NCI-H524 treated with DMSO at 0.1 percent for 48 hours (cell line): Measurements from ENCODE around the gene RGS19.

ENCODE experiments used
- DNase-seq: peaks from one replicate; lab custom pipeline; 2025; lab: John Stamatoyannopoulos, UW

Gene RGS19

DNA sequence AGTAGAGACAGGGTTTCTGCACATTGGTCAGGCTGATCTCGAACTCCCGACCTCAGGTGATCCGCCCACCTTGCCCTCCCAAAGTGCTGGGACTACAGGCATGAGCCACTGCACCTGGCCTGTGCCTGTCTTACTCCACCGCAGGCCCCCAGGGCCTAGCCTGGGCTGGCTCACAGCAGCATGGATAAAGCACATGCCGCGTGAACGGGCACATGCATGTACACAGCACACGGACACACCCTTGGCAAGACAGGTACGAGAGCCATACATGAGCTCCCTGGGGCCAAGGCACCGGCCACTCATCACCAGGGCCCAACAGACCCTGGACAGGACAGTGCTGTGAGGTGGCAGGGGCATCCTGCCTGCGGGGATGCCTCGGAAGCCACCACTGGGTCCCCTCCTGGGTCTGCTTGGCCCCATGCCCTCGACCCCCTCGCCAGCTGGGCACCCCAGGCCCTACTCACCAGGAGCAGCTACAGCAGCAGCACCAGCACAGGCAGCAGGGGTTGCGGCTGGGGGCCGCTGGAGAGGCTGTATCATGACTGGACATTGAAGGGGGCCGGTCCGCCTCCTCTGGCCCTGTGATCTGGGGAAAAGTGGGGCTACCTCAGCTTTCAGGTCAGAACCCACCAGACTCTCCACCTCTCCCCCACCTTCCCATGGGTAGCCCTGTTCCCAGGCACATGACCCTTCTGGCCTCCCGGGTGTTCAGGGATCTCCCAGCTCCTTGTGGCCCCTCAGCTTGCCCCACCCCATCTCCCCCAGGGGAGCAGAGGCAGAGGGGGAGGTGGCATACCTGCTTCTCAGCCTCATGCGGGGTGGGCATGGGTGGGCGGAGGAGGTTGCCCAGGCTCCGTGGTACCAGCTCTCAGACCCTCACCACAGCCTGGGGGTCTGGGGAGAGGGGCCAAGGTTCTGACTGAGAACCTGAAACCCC, 3.0 kb downstream of the RGS19 start:
- no peak for DNase-seq

- DNase-seq: no peak
Measured at GRCh38 chr20:64075556-64075955, 3.8 kb downstream of the RGS19 start.

- no peak for DNase-seq
Measured at GRCh38 chr20:64074963-64075362, 4.4 kb downstream of the RGS19 start.

DNA sequence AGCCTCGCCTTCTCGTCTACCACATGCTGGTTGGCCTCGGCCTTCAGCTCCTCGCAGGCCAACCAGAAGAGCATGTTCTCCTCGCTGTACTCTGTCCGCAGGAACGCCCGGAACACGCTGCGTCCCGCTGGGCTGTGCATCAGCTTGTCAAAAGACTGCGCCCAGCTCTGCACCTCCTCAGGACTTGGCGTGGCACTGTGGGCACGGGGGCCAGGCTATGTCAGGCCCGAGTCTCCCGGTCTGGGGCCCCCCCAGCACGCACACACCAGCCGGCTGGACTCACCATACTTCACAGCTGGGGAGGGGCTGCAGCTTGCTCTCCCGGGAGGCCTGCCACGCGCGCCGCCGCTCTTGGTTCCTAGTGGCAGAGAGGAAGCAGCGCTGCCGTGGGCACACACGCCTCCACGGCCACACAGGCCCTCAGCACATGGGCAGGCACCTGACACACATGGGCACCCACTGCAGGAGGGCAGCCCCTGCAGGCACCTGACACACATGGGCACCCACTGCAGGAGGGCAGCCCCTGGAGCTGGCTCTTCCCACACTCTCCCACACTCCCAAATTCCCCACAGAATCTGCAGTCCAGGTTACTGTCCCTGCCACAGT, 5.0 kb downstream of the RGS19 start:
- no peak for DNase-seq

DNA sequence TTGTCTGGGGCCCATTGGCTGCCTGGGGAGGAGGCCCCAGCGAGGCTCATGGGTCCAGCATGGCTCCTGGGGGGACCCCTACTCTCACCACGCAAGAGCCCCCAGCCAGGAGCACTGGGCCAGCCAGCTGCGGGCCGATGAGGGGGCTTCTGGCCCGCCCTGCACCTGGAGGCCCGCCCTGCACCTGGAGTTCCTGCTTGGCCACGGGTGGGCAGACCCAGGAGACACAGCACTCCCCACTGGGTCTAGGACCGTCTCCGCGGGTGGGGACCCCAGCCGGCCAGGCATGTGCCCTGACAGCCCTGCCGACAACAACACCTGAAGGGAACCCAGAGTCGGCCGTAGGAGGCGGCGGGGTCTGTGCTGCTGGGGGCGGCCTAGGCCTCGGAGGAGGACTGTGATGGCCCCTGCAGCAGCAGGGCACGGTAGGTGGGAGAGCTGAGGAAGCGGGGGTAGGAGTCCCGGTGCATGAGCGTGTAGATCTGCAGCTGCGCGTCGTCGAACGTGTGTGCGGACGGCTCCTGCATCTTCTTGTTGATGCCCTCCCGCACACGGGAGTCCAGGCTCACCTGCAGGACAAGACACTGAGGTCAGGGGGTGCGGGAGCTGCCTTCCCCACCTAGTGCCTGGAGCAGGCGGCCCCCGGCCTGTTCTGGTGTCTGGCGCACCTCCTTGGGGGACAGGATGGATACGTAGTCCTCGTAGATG, 5.7 kb downstream of the RGS19 start:
- no peak for DNase-seq

DNA sequence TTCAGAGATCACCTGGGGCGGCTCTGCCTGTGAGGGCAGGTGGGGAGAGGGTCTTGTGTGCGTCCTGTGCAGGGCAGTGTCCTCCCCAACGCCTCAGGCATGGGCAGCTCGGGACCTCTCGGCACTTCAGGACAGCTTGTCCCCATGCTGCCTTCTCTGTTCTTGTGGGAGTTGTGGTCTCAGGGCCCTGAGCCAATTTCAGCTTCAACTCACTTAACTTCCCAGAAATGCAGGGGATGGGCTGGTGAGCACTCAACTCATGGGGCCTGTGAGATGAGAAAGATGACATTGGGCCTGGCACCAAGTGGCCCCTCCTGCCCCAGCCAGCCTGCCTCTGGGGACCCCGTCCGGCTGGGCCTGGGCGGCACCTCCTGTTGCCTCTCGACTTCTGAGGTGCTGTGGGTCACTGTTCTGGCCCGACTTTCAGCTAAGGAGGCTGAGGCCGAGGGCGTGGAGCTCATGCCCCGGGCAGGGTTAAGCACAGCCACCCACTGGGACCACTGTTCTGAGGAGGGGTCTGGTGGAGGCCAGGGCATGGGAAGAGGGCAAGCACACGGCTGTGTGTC, 6.7 kb downstream of the RGS19 start:
- DNase-seq: no peak

- no peak for DNase-seq
Measured at GRCh38 chr20:64071341-64072332, 7.7 kb downstream of the RGS19 start.

GRCh38 chr20:64070244-64070993, 8.9 kb downstream of the RGS19 start:
- no peak for DNase-seq

GRCh38 chr20:64069614-64070243, 9.6 kb downstream of the RGS19 start:
- no peak for DNase-seq

- no peak for DNase-seq
Measured at GRCh38 chr20:64069209-64069613, 10.1 kb downstream of the RGS19 start.

DNA sequence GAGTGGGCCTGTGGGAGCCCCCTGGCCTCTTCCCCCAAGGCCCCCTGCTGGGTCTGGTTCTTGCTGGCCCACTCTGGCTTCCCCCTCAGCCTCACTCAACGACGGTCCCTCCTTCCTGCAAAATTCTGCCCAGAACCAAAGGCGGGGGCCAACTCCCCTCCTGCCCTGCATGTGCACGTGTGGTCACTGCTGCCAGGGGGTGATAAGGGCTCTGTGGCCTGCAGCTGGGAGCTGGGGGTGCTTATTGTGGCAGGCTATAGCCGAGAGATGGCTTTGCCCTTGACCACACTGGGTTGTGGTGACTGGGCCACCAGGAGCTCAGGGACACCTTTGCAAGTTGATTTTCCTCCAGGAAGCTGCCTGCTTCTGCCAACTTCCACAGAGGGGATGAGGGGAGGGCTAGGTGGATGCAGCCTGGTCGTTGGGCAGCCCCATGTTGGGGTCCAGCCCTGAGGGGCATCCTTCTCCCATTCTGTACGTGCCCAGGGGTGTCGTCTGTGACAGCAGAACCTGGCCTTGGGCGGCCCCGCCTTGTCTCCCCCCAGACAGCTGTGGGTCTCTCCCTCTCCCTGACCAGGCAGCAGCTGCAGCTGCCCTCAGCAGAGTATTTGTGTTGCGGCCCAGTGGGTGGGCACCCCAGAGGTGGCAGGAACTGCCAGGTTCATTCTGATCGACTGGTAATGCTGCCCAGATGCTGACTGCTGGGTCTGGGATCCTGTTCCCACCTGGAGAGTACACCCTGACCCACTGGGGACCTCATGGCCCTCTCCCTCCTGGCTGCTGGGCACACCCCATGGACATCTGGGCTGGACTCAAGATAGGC, 10.7 kb downstream of the RGS19 start:
- no peak for DNase-seq

DNA sequence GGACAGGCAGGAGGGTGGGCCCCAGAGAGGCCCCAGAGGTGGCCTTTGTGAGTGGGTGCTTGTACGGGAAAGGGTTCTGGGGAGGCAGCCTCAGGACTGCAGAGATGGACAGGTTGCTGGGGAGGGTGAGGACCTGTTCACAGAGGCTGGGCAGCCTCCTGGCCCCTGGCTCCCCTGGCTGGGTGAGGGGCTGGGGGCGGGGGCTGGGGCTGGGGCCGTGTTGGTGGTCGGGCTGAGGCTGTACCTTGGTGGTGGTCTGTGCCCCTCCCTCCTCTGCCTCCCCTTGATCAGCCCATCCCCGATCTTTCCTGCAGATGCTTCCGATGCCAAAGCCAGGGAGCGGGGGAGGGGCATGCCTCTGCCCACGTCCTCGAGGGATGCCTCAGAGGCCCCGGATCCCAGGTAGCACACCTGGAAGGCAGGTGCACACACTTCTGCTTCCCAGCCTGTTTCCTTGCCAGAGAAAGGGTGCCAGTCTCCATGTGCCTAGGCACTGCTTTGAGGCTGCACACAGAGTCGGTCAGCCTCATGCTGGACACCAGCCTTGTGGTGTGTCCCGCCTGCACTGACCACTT, 11.5 kb downstream of the RGS19 start:
- DNase-seq: no peak

DNA sequence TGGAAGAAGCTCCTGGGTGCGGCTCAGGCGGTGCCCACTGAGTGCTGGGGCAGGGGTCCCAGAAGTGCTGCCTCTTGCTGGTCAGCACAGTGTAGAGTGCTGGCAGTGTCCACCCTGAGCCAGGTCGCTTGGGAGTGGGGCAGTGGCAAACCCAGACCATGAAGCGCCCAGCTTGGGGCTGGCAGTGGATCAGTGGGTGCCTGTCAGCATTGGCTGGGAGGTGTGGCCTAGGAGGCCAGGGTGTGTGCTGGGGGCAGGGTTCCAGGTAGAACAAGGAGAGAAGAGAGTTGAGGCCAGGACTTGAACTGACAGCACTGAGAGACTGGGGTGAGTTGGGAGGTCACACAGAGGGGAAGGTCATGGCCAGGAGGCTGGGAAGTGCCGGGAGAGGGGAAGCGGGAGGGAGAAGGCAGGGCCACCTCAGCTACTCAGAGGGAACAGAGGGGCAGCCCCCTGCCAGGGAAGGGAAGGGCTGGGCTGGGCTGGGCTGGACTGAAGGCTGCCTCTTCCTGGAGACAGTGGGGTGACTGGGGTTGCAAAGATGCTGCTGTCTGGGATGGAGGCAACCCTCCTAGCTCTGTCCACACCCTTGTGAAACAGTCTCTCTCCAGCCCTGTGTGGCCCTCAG, 12.2 kb downstream of the RGS19 start:
- DNase-seq: no peak

- no peak for DNase-seq
Measured at GRCh38 chr20:64065974-64066343, 13.4 kb downstream of the RGS19 start.

DNA sequence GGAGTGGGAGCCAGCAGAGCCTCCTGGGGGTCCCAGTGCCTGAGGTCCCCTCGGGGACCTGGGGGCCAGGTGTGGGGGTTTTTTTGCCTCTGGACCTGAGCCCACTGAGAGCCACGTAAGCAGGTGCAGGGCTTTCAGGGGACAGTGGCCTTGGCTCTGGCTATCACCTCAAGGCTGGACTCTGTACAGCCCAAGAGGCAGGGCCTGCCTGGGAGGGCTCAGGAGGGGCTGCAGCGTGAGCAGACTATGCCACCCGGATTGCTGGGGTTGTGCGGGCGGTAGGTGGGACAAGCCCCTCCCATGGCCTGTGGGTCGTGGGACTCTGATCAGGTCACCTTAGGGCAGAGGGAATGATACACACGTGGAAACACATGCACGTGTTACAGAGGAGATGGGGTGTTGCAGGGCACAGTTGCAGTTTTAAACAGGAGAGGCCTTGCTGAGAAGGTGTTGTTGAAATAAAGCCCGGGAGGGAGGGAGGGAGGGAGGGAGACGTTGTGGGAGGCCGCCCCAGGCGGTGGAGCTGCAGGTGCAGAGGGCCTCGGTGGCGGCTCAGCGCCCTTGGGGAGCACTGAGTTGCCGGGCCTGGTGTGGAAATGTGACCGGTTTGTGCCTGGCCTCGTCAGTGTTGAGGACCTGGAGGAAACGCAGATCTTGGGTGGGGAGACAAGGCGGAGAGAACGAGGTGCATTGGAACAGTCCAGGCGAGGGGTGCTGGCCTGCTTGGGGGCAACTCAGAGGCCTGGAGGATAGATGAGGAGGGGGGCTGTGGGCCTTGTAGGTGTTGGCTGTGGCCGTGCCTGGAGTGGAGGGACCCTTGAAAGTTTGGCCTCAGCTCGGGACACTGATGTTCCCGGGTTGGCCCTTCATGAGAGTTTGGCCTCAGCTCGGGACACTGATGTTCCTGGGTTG, 14.0 kb downstream of the RGS19 start:
- no peak for DNase-seq

DNA sequence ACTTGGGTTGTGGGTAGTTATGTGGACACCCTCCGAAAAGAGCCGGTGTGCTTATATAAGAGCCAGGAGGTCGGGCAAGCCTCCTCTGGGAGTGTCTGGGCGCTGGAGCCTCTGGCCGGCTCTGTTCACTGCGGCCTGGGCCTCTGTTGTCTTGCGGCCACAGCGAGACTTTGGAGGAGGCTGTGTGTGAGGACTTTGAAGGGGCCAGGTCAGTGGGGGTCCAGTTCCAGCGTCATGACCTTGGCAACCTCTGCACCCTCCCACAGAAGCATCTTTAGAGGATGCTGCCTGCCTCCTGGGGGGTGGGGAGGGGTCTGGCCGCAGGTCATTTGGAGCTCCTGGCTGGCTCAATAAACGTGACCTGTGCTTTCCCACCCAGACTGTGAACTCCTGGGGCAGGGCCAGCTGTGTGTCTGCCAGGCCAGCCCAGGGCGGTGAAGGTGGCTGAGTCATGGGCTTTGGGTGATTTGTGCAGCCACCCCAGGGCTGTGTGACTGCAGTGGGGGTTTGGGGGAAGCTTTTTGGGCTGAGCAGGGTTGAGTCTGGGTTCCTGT, 15.1 kb downstream of the RGS19 start:
- no peak for DNase-seq
